K562 (cell line): ENCODE results near the gene TXNRD2. TPM values are rescaled to one million over a fixed set of nuclear protein-coding genes. Genes with fewer than 3 reads are reported as not detected.

ENCODE experiments used
- CHD2 ChIP-seq: IDR thresholded peaks from 2 replicates; pipeline ENCODE4 v1.6.1; 2011; ENCODE audit warnings: low read depth, low read length
- CREB1 ChIP-seq, 2 experiments: sonication (generic) in 1 of 2; formaldehyde crosslinking in 1 of 2; IDR thresholded peaks; 2 replicates each; pipeline versions ENCODE4 v1.6.1 to v1.8.0; 2012 to 2022; ENCODE audit warnings: inconsistent platforms in 1 of 2, mild to moderate bottlenecking in 1 of 2, missing genetic modification reagents in 1 of 2, moderate library complexity in 1 of 2
- DIDO1 ChIP-seq: fragments of 450-650 bp; IDR thresholded peaks from 2 replicates; pipeline ENCODE4 v1.6.1; 2016; ENCODE audit warnings: low read depth, missing biosample characterization, missing genetic modification characterization
- ERF ChIP-seq: fragments of 450-650 bp; formaldehyde crosslinking; IDR thresholded peaks from 2 replicates; pipeline ENCODE4 v1.4.0; 2020; ENCODE audit warnings: mild to moderate bottlenecking, mixed read lengths
- ETV1 ChIP-seq: fragments of 450-650 bp; conservative IDR thresholded peaks from 2 replicates; pipeline ENCODE4 v1.6.1; 2016; ENCODE audit warnings: missing genetic modification characterization, control low read depth, low read depth, missing compliant biosample characterization
- MYC ChIP-seq, 2 experiments: fragments of 250-450 bp in 1 of 2; sonication (Bioruptor Pico) in 1 of 2; IDR thresholded peaks; 2 replicates each; pipeline versions ENCODE4 v1.5.1 to v1.6.1; 2012 to 2021; ENCODE audit warnings: low read depth in 2 of 2, borderline replicate concordance in 1 of 2, improper control_type of control experiment in 1 of 2, low read length in 1 of 2, mild to moderate bottlenecking in 1 of 2, moderate library complexity in 1 of 2
- MYNN ChIP-seq, 2 experiments: sonication (generic); formaldehyde crosslinking in 1 of 2; IDR thresholded peaks; 2 replicates each; pipeline versions ENCODE4 v1.5.0 to v1.6.1; 2016 to 2020; ENCODE audit warnings: antibody characterized with exemption in 1 of 2, missing genetic modification reagents in 1 of 2
- SNRNP70 ChIP-seq: fragments of 200-400 bp; formaldehyde crosslinking; optimal IDR thresholded peaks from 2 replicates; pipeline ENCODE3; 2017; ENCODE audit warnings: low read depth, low read length
- SRF ChIP-seq, 2 experiments: fragments of 250-450, 450-650 bp in 1 of 2; sonication (Bioruptor Pico) in 1 of 2; sonication (generic) in 1 of 2; formaldehyde crosslinking; IDR thresholded peaks; 2 replicates each; pipeline versions ENCODE4 v1.5.0 to v1.5.1; 2020 to 2022; ENCODE audit warnings: mild to moderate bottlenecking in 1 of 2, missing genetic modification reagents in 1 of 2
- TAF7 ChIP-seq: fragments of 450-650 bp; IDR thresholded peaks from 2 replicates; pipeline ENCODE4 v1.6.1; 2016; ENCODE audit warnings: missing genetic modification characterization, missing compliant biosample characterization
- TBL1XR1 ChIP-seq, 2 experiments: IDR thresholded peaks; 2 replicates each; pipeline ENCODE4 v1.6.1; 2012; ENCODE audit warnings: improper control_type of control experiment in 2 of 2, low read length in 2 of 2, mild to moderate bottlenecking in 1 of 2
- TCFL5 ChIP-seq: fragments of 250-450 bp; sonication (Bioruptor Pico); conservative IDR thresholded peaks from 2 replicates; pipeline ENCODE4 v1.6.1; 2021; ENCODE audit warnings: mild to moderate bottlenecking, moderate library complexity, matching md5 sums
- YY1 ChIP-seq, 3 experiments: IDR thresholded peaks; 2 replicates each; pipeline ENCODE4 v1.6.1; 2011; ENCODE audit warnings: low read length in 2 of 3, mild to moderate bottlenecking in 2 of 3, moderate library complexity in 2 of 3, borderline replicate concordance in 1 of 3, control low read depth in 1 of 3, low read depth in 1 of 3; ENCODE audit not compliant: insufficient read depth in 3 of 3, insufficient replicate concordance in 2 of 3, control insufficient read depth in 1 of 3, insufficient read length in 1 of 3; ENCODE audit errors: extremely low read depth in 1 of 3
- ZFP1 ChIP-seq: fragments of 450-650 bp; formaldehyde crosslinking; IDR thresholded peaks from 2 replicates; pipeline ENCODE4 v1.4.0; 2020; ENCODE audit warnings: mild to moderate bottlenecking, mixed read lengths
- ZNF165 ChIP-seq: fragments of 250-450 bp; sonication (Bioruptor Pico); IDR thresholded peaks from 2 replicates; pipeline ENCODE4 v1.4.0; 2020; ENCODE audit warnings: borderline replicate concordance
- ZNF561 ChIP-seq: fragments of 450-650 bp; formaldehyde crosslinking; conservative IDR thresholded peaks from 2 replicates; pipeline ENCODE4 v1.4.0; 2020; ENCODE audit warnings: mild to moderate bottlenecking, moderate library complexity
- ZNF696 ChIP-seq: fragments of 250-450 bp; sonication (Bioruptor Pico); conservative IDR thresholded peaks from 2 replicates; pipeline ENCODE4 v1.4.0; 2020; ENCODE audit warnings: mild to moderate bottlenecking, moderate library complexity
- ZNF79 ChIP-seq: fragments of 250-450 bp; sonication (Bioruptor Pico); IDR thresholded peaks from 2 replicates; pipeline ENCODE4 v1.4.0; 2020; ENCODE audit warnings: low read depth, mild to moderate bottlenecking, moderate library complexity
- polyA plus RNA-seq, 8 experiments: library from polyadenylated mRNA; depleted of rRNA in 4 of 8; stranded (reverse) in 5 of 8; unstranded in 3 of 8; fragments of >200 nt; fragmentation: Nextera tagmentation in 2 of 8; fragmentation: Illumina TruSeq in 1 of 8; extraction: Ambion mirVana in 2 of 8; extraction: Trizol in 1 of 8; gene quantifications; 2 replicates each; pipeline versions ENCODE4 v1.2.1 to v1.2.3, GENCODE V29; 2011 to 2014; ENCODE audit warnings: inconsistent platforms in 1 of 8, missing spikeins in 1 of 8
- total RNA-seq, 7 experiments: library from RNA; depleted of rRNA in 6 of 7; stranded (reverse); fragments of >200 nt in 6 of 7; fragmentation: Illumina TruSeq in 2 of 7; extraction: Trizol in 2 of 7; gene quantifications; 2 replicates each; pipeline versions ENCODE4 v1.2.1 to v1.2.3, GENCODE V29; 2011 to 2021; ENCODE audit warnings: low replicate concordance in 1 of 7
- TF ChIP-seq, protein P1 (sequence below): IDR thresholded peaks from 2 replicates; pipeline ENCODE4 v1.6.1; 2016; ENCODE audit warnings: missing genetic modification characterization, missing compliant biosample characterization
- TF ChIP-seq, protein P2 (sequence below), 3 experiments: IDR thresholded peaks in 2 of 3; conservative IDR thresholded peaks in 1 of 3; 2 replicates each; pipeline ENCODE4 v1.5.1; 2011 to 2012; ENCODE audit warnings: low read length in 3 of 3, mild to moderate bottlenecking in 3 of 3, control low read depth in 2 of 3, improper control_type of control experiment in 1 of 3, inconsistent platforms in 1 of 3, low read depth in 1 of 3, mixed read lengths in 1 of 3, moderate library complexity in 1 of 3; ENCODE audit not compliant: insufficient read depth in 2 of 3
- TF ChIP-seq, protein P3 (sequence below): fragments of 250-450 bp; sonication (Bioruptor Pico); IDR thresholded peaks from 2 replicates; pipeline ENCODE4 v1.8.0; 2022; ENCODE audit warnings: moderate library complexity, mild to moderate bottlenecking, inconsistent platforms

Gene TXNRD2
- total and polyA plus RNA-seq, 9 of the 15 experiments (the other 6 are each of a cell fraction or from before 2014, with no cell fraction given), result 3.3 to 80.2 (median 49.4) TPM

DNA sequence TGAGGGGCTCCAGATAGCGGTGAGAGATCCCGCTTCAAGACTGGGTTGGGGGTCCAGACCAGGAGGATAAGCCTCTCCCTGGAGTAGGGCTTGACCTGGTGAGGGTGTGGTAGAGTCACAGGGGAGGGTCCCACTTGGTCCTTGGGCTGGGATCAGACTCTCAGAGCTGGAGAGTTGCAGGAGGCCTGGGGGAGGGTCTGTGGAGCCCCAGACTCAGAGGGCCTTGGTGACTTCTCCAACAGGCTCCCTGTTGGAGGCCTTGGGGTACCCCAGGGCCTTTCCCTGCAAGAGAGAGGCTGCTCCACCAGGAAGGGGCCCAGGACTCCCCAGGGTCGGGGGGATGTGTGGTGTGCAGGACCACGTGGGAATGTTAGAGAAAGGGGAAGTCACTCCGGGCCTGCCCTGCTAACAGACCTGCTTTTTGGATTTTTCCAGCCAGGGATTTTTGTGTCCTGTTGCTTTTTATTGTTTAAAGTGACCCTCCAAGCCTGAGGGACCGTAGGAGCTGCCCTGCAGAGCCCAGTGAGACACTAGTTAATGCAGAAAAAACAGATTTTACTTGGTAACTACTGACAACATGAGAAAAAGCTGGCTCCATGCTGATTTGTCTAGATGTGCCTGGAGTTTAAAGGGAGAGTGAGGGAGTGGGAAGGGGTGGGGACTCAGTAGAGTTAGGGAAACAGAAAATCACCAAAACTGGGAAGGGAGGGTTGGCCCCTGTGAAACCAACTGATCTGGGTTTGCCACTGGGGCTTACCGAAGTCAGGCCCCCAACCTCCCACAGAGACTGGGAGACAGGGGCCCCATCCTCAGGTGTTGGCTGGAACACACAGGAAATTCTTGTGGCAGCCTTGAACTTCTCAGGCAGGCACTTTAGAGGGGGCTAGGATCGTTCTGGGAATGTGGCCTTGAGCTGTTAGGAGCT, 801 bp upstream of the TXNRD2 start (continued):
- TF ChIP-seq YY1 (IDR thresholded peaks at IDR 0.05; ENCODE audit: borderline replicate concordance in 1 of 3, control insufficient read depth in 1 of 3, extremely low read depth in 1 of 3, insufficient read depth in 3 of 3, insufficient read length in 1 of 3, insufficient replicate concordance in 2 of 3, low read depth in 1 of 3, low read length in 2 of 3), result peak in 1 of 3 experiments; percentile 54
- peak; percentile 77 for TF ChIP-seq TCFL5 (CRISPR knock-in tag)
- peak; percentile 87 for TF ChIP-seq ERF
- TF ChIP-seq DIDO1 (tag), result 0 out of 2 replicates have a peak, but pooled peaks have one; percentile 10
- TF ChIP-seq ZNF79, result 0 out of 2 replicates have a peak, but pooled peaks have one; percentile 37
- TF ChIP-seq TAF7, result peak; percentile 35; the same call in 1 of the 2 replicates
- peak; percentile 37 for TF ChIP-seq ZNF696 (CRISPR knock-in tag)
- peak; percentile 85; the same call in 1 of the 2 replicates for TF ChIP-seq ZNF165 (CRISPR knock-in tag)
- TF ChIP-seq SRF (CRISPR knock-in tag; IDR thresholded peaks at IDR 0.05), result peak; percentile 61 to 74; a peak in 3 of 4 replicates
- peak; percentile 17; the same call in 1 of the 2 replicates for TF ChIP-seq ZFP1
- TF ChIP-seq CHD2, result peak; percentile 3; the same call in 1 of the 2 replicates
- peak; percentile 18 for TF ChIP-seq SNRNP70
- TF ChIP-seq, protein P1, sequence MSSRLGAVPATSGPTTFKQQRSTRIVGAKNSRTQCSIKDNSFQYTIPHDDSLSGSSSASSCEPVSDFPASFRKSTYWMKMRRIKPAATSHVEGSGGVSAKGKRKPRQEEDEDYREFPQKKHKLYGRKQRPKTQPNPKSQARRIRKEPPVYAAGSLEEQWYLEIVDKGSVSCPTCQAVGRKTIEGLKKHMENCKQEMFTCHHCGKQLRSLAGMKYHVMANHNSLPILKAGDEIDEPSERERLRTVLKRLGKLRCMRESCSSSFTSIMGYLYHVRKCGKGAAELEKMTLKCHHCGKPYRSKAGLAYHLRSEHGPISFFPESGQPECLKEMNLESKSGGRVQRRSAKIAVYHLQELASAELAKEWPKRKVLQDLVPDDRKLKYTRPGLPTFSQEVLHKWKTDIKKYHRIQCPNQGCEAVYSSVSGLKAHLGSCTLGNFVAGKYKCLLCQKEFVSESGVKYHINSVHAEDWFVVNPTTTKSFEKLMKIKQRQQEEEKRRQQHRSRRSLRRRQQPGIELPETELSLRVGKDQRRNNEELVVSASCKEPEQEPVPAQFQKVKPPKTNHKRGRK (tag), result peak; percentile 55
- no peak for TF ChIP-seq CREB1 (IDR thresholded peaks at IDR 0.05)
- no peak for TF ChIP-seq CREB1 (CRISPR knock-in tag; IDR thresholded peaks at IDR 0.05)
- no peak for TF ChIP-seq MYNN (IDR thresholded peaks at IDR 0.05)
- TF ChIP-seq MYNN (CRISPR knock-in tag; IDR thresholded peaks at IDR 0.05), result no peak
- peak in 1 of 2 experiments; percentile 8; a peak in 1 of 4 replicates for TF ChIP-seq TBL1XR1 (IDR thresholded peaks at IDR 0.05; ENCODE audit: low read length in 2 of 2)
- TF ChIP-seq, protein P2, sequence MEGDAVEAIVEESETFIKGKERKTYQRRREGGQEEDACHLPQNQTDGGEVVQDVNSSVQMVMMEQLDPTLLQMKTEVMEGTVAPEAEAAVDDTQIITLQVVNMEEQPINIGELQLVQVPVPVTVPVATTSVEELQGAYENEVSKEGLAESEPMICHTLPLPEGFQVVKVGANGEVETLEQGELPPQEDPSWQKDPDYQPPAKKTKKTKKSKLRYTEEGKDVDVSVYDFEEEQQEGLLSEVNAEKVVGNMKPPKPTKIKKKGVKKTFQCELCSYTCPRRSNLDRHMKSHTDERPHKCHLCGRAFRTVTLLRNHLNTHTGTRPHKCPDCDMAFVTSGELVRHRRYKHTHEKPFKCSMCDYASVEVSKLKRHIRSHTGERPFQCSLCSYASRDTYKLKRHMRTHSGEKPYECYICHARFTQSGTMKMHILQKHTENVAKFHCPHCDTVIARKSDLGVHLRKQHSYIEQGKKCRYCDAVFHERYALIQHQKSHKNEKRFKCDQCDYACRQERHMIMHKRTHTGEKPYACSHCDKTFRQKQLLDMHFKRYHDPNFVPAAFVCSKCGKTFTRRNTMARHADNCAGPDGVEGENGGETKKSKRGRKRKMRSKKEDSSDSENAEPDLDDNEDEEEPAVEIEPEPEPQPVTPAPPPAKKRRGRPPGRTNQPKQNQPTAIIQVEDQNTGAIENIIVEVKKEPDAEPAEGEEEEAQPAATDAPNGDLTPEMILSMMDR (IDR thresholded peaks at IDR 0.05 in 2 of 3, conservative IDR thresholded peaks at IDR 0.05 in 1 of 3; ENCODE audit: insufficient read depth in 2 of 3, low read depth in 1 of 3, low read length in 3 of 3), result peak in 2 of 3 experiments; percentile 6 to 9; a peak in 2 of 6 replicates
- peak; percentile 99 for TF ChIP-seq MYC (IDR thresholded peaks at IDR 0.05; ENCODE audit: low read depth, low read length)
- TF ChIP-seq MYC (CRISPR knock-in tag; IDR thresholded peaks at IDR 0.05; ENCODE audit: borderline replicate concordance, low read depth), result peak; percentile 100
- peak; percentile 45; the same call in 1 of the 2 replicates for TF ChIP-seq ETV1 (tag)
- peak; percentile 20; the same call in 1 of the 2 replicates for TF ChIP-seq ZNF561 (CRISPR knock-in tag)
- TF ChIP-seq, protein P3, sequence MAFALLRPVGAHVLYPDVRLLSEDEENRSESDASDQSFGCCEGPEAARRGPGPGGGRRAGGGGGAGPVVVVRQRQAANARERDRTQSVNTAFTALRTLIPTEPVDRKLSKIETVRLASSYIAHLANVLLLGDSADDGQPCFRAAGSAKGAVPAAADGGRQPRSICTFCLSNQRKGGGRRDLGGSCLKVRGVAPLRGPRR (CRISPR knock-in tag), result peak; percentile 46; the same call in 1 of the 2 replicates
